GM20000 (cell line): ENCODE data around the gene OTOS.

Experiments
- DNase-seq: peaks from one replicate; pipeline ENCODE4 v3.0.0; 2012; ENCODE audit warnings: low spot score
- TF ChIP-seq, protein P1 (sequence below): IDR thresholded peaks from 2 replicates; pipeline ENCODE4 v1.5.1; 2012; ENCODE audit warnings: mild to moderate bottlenecking, control low read depth; ENCODE audit errors: extremely low read depth, missing control alignments

The OTOS gene

DNA sequence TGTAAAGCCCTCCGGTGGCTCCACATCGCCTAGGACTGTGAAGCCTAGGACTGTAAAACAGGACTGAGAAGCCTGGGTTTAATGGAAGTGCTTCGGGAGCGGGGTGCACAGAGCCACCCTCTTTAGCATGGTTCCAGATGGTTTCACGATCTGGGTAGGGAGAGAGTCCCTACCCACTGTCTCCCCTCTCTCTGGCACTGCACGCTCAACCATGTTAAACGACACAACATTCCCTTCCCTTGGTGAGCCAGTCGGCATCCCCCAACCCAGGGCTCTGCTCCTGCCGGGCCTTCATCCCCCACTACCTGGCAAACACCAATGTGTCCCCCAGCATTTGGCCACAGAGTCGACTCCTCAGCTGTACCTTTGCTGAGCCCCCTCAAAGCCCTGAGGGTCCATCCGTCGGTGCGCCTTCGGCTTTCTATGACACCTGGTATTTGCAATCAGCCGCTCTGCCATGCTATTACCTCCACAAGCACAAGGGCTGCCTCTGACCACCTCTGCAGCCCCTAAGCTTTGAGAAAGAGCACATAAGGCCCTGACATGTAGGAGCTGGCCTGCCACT lies 5.4 kb downstream of the OTOS start:
- no peak for DNase-seq

DNA sequence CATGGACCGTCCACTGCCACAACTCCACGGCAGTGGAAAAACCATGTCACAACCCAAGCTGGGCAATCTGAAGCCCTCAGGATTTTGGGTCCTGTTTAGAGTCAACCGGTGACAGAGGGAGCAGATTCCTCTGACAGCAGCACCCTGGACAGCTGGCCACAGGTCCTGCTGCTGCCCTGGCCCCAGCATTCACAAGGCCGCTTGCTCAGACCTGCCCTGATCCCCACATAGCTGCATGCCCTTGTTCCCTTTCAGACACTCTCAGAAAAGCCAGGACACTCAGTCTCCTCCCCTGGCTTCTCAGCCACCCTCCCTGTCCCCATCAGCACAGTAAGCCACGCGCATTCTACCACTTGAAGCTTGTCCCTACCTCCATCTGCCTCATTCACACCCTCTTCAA lies 6.0 kb downstream of the OTOS start:
- TF ChIP-seq, protein P1, sequence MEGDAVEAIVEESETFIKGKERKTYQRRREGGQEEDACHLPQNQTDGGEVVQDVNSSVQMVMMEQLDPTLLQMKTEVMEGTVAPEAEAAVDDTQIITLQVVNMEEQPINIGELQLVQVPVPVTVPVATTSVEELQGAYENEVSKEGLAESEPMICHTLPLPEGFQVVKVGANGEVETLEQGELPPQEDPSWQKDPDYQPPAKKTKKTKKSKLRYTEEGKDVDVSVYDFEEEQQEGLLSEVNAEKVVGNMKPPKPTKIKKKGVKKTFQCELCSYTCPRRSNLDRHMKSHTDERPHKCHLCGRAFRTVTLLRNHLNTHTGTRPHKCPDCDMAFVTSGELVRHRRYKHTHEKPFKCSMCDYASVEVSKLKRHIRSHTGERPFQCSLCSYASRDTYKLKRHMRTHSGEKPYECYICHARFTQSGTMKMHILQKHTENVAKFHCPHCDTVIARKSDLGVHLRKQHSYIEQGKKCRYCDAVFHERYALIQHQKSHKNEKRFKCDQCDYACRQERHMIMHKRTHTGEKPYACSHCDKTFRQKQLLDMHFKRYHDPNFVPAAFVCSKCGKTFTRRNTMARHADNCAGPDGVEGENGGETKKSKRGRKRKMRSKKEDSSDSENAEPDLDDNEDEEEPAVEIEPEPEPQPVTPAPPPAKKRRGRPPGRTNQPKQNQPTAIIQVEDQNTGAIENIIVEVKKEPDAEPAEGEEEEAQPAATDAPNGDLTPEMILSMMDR = no peak
- DNase-seq = no peak

More for the DNA sequence above, 5.4 kb downstream of the OTOS start:
- TF ChIP-seq, protein P1 = no peak

DNA sequence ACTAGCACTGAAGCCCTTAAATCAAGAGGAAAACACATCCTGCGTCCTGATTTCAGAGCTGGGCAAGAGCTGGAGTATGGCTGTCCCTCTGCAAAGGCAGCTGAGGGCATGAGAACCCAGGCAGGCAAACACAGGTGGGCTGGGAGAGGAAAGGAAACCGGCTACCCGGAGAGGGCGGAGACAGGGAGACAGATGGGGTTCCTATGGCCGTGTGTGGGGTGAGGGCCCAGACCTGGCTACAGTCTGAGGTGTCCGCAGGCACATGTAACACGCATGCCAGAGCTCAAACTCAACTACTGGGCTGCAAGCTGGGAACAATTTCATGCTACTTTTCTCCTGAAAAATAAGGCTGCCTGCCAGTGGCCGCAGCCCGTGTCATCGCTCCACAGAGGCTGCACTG lies 7.1 kb downstream of the OTOS start:
- TF ChIP-seq, protein P1 = no peak

DNA sequence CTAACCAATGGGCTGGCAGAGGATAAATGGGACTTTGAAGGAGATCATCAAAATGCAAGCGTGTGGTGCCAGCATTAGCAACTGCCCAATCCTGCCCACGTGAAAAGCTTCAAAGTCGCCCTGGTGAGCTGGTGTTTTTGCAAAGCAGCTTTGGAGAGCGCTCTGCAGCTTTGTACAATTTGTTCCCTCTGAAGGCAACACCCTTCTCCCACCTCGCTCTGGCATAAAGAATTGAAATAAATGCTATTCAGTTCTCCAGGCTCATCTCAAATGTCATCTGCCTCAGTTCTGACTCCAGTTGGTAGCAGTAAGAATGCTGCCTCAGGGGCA lies 7.8 kb downstream of the OTOS start:
- DNase-seq = no peak
- TF ChIP-seq, protein P1 = no peak

More for the DNA sequence above, 7.1 kb downstream of the OTOS start:
- DNase-seq = no peak

DNA sequence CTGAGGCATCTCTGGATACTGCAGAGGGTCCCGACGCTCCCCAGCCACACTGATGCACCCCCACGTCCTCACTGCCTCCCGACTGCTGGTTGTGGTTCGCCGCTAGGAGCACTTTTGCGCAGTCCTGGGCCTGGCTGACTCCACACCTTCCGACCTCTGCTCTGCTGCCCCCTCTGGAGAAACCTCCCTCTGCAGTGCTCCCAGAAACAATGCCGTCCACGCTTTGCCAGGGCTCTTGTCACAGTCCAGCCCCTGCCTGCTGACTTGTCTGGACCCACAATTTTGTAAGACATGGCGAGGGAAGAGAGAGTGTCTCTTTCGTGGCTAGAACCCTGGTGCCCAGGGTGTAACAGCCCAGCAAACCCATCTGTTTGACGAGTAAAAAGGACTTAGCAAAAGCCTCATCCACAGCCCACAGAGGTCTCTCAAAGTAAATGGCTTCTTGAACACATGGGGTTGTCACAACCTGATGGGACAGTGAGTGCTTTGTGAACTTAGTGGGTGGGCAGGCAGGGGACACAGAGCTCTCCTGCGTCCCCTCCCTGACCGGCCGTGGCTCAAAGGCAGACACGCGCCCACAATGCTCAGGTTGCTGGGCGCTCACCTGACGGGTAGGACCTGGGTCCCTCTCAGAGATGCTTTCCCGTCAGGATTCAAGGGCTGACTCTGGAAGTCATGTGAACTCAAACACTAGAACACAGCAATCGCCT lies 8.4 kb downstream of the OTOS start:
- DNase-seq = no peak
- TF ChIP-seq, protein P1 = no peak

DNA sequence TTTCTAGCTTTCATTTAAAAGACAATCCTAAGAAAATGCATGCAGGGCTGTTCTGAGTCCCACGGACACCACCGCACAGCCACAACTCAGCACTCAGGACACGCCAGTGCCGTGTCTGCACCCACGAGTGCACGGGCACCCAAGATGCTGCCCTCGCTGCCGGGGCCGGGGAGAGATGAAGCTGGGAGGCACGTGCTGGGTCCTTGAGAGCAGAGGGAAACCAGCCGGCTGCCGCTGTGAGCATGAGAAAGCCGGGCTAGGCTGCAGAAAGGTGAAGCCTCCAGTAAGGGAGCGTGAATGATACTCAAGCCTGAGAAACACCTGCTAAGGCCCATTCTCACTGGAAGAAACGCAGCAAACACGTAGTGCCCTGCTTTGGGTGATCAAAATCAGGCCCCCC lies 9.2 kb downstream of the OTOS start:
- no peak for DNase-seq
- TF ChIP-seq, protein P1 = no peak

DNA sequence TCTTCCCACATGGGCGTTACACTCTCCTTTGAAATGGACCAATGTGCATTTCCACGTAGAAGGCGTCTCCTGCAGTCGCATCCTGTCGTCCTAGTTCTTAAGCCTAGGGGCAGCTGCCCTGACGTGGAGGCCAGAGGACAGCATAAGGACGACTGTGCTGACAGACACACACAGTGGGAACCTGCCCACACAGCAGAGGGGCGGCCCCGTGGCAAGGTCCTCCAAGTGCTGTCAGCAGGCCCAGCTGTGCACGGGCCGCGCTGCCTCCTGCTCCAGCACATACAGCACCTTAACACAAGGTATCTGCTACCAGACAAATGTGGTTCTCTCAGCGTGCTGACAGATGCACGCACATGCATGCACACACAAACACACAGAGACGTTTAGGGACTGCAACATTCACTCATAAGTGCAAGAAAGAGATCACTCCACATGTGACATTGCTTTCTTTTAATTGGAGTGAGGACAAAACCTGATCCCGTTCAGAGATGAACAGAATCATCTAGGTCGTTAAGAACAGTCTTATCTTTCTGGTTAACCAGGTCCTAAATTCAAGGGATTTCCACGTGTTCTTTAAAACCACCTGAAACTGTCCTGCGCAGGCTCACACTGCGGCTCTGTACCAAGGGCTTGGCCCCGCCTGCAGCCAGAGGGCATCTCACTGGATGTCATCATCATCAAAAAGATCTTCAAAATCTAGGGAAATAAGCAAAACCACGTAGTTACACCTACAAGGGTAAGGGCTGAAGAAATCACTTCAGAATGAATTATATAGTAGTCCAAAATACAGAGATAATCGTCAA lies 9.9 kb downstream of the OTOS start:
- TF ChIP-seq, protein P1 = no peak
- DNase-seq = no peak
